Liver (tissue), 3 donors: Measurements from ENCODE around the gene KCNQ1.

Experiments used
- EGR1 ChIP-seq, 2 donors: IDR thresholded peaks; 2 replicates each; pipeline ENCODE4 v1.6.1; 2016 to 2018; ENCODE audit warnings: antibody characterized with exemption in 2 of 2, low read depth in 2 of 2
- FOXA1 ChIP-seq: IDR thresholded peaks from 2 replicates; pipeline ENCODE4 v1.6.1; 2016; ENCODE audit warnings: antibody characterized with exemption
- JUND ChIP-seq, 2 donors: IDR thresholded peaks; 2 replicates each; pipeline ENCODE4 v1.6.1; 2016; ENCODE audit warnings: antibody characterized with exemption in 2 of 2
- SP1 ChIP-seq: IDR thresholded peaks from 2 replicates; pipeline ENCODE4 v1.6.1; 2018; ENCODE audit warnings: antibody characterized with exemption, mild to moderate bottlenecking
- TAF1 ChIP-seq: conservative IDR thresholded peaks from 2 replicates; pipeline ENCODE4 v1.6.1; 2016; ENCODE audit warnings: antibody characterized with exemption, mild to moderate bottlenecking
- TF ChIP-seq, protein P1 (sequence below): fragments of 150-350 bp; IDR thresholded peaks from 2 replicates; pipeline ENCODE4 v1.5.1; 2017; ENCODE audit warnings: improper control_type of control experiment, low read depth, low read length; ENCODE audit not compliant: missing input control
- TF ChIP-seq, protein P2 (sequence below): IDR thresholded peaks from 2 replicates; pipeline ENCODE4 v1.6.1; 2016; ENCODE audit warnings: antibody characterized with exemption
- donor health status: healthy.
- donor health status: healthy.

DNA sequence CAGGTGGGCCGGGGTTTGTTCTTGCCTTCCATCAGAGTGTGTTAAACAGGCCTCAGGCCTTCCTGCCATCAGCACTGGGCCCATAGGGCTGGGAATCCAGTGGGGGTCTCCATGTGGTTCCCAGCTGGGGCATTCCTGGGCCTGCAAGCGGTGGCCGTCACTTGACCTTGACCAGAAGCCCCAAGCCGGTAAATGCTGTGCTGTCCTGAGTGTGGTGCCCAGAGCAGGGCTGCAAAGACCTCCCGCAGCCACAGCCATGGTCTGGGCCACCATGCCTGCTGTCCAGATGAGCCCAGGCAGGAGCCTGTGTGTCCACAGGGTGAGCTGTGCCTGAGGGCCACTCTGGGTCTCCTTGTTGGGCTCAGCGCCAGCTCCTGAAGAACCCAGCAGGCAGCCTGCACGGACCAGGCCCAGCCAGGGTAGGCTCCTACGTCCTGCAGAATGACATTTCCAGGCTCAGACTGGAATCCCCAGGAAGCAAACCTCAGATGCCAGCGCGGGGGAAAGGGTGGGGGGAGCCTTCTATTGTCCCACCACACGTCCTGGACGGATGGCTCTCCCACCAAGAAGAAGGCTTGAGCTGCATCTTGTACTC, 137.6 kb downstream of the KCNQ1 start:
- TF ChIP-seq, protein P1, sequence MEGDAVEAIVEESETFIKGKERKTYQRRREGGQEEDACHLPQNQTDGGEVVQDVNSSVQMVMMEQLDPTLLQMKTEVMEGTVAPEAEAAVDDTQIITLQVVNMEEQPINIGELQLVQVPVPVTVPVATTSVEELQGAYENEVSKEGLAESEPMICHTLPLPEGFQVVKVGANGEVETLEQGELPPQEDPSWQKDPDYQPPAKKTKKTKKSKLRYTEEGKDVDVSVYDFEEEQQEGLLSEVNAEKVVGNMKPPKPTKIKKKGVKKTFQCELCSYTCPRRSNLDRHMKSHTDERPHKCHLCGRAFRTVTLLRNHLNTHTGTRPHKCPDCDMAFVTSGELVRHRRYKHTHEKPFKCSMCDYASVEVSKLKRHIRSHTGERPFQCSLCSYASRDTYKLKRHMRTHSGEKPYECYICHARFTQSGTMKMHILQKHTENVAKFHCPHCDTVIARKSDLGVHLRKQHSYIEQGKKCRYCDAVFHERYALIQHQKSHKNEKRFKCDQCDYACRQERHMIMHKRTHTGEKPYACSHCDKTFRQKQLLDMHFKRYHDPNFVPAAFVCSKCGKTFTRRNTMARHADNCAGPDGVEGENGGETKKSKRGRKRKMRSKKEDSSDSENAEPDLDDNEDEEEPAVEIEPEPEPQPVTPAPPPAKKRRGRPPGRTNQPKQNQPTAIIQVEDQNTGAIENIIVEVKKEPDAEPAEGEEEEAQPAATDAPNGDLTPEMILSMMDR: no peak
- TF ChIP-seq, protein P2, sequence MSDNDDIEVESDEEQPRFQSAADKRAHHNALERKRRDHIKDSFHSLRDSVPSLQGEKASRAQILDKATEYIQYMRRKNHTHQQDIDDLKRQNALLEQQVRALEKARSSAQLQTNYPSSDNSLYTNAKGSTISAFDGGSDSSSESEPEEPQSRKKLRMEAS: no peak
- no peak for TF ChIP-seq SP1
- TF ChIP-seq TAF1: no peak
- TF ChIP-seq FOXA1: no peak
- TF ChIP-seq EGR1 (IDR thresholded peaks at IDR 0.05; ENCODE audit: low read depth in 2 of 2): no peak
- TF ChIP-seq JUND (IDR thresholded peaks at IDR 0.05): no peak
